K562 (cell line): ENCODE data around the gene BLZF1. TPM values are rescaled to one million over a fixed set of nuclear protein-coding genes. Genes with fewer than 3 reads are reported as not detected.

Source experiments
- ATF6 ChIP-seq: sonication (generic); formaldehyde crosslinking; IDR thresholded peaks from 2 replicates; pipeline ENCODE4 v1.4.0; 2020; ENCODE audit warnings: mild to moderate bottlenecking, missing genetic modification reagents
- C11orf30 ChIP-seq: fragments of 450-650 bp; IDR thresholded peaks from 2 replicates; pipeline ENCODE4 v1.6.1; 2016; ENCODE audit warnings: low read depth, mild to moderate bottlenecking
- ETV1 ChIP-seq: fragments of 450-650 bp; conservative IDR thresholded peaks from 2 replicates; pipeline ENCODE4 v1.6.1; 2016; ENCODE audit warnings: missing genetic modification characterization, control low read depth, low read depth, missing compliant biosample characterization
- FOXK1 ChIP-seq: sonication (generic); formaldehyde crosslinking; IDR thresholded peaks from 2 replicates; pipeline ENCODE4 v1.8.0; 2022; ENCODE audit warnings: missing genetic modification reagents, mild to moderate bottlenecking, borderline replicate concordance
- GABPA ChIP-seq: fragments of 200-800 bp; sonication (Bioruptor generic); conservative IDR thresholded peaks from 2 replicates; pipeline ENCODE4 v1.6.1; 2016; ENCODE audit warnings: low read depth, missing genetic modification characterization, missing compliant biosample characterization
- HDAC6 ChIP-seq: IDR thresholded peaks from 2 replicates; pipeline ENCODE4 v1.6.1; 2012; ENCODE audit warnings: low read depth, mild to moderate bottlenecking, control low read depth, inconsistent platforms, low read length, moderate library complexity
- IRF2 ChIP-seq: sonication (generic); formaldehyde crosslinking; IDR thresholded peaks from 2 replicates; pipeline ENCODE4 v1.8.1; 2022; ENCODE audit warnings: mild to moderate bottlenecking, missing genetic modification reagents
- L3MBTL2 ChIP-seq: fragments of 450-650 bp; IDR thresholded peaks from 2 replicates; pipeline ENCODE4 v1.6.1; 2016; ENCODE audit warnings: mild to moderate bottlenecking, moderate library complexity
- LARP7 ChIP-seq: fragments of 450-650 bp; IDR thresholded peaks from 2 replicates; pipeline ENCODE4 v1.6.1; 2016
- MED1 ChIP-seq: sonication (generic); formaldehyde crosslinking; IDR thresholded peaks from 2 replicates; pipeline ENCODE4 v1.8.1; 2023; ENCODE audit warnings: missing genetic modification reagents, borderline replicate concordance
- MEF2A ChIP-seq: IDR thresholded peaks from 2 replicates; pipeline ENCODE4 v1.6.1; 2011; ENCODE audit warnings: low read depth, mild to moderate bottlenecking, low read length, moderate library complexity; ENCODE audit not compliant: control insufficient read depth
- RBM25 ChIP-seq: fragments of 200-400 bp; formaldehyde crosslinking; IDR thresholded peaks from 2 replicates; pipeline ENCODE4 v1.6.1; 2018; ENCODE audit warnings: low read length, low read depth, moderate library complexity; ENCODE audit not compliant: severe bottlenecking
- RERE ChIP-seq: sonication (generic); formaldehyde crosslinking; IDR thresholded peaks from 2 replicates; pipeline ENCODE4 v1.8.0; 2023; ENCODE audit warnings: missing genetic modification reagents, mild to moderate bottlenecking, borderline replicate concordance
- SMARCA4 ChIP-seq: fragments of 450-650 bp; IDR thresholded peaks from 2 replicates; pipeline ENCODE4 v1.6.1; 2016
- SMC3 ChIP-seq: conservative IDR thresholded peaks from 2 replicates; pipeline ENCODE4 v1.6.1; 2011; ENCODE audit warnings: low read depth, low read length, improper control_type of control experiment; ENCODE audit not compliant: insufficient read depth
- SRSF3 ChIP-seq: fragments of 200-400 bp; formaldehyde crosslinking; IDR thresholded peaks from 2 replicates; pipeline ENCODE4 v1.6.1; 2016; ENCODE audit warnings: mild to moderate bottlenecking, low read length, moderate library complexity; ENCODE audit not compliant: insufficient read depth
- TAF7 ChIP-seq: fragments of 450-650 bp; IDR thresholded peaks from 2 replicates; pipeline ENCODE4 v1.6.1; 2016; ENCODE audit warnings: missing genetic modification characterization, missing compliant biosample characterization
- TSC22D4 ChIP-seq: fragments of 450-650 bp; IDR thresholded peaks from 2 replicates; pipeline ENCODE4 v1.6.1; 2016; ENCODE audit warnings: missing genetic modification characterization, missing biosample characterization, control low read depth
- U2AF1 ChIP-seq: fragments of 200-400 bp; formaldehyde crosslinking; optimal IDR thresholded peaks from 2 replicates; pipeline ENCODE3; 2017; ENCODE audit warnings: mild to moderate bottlenecking, low read depth, low read length, moderate library complexity
- ZBTB1 ChIP-seq: sonication (generic); formaldehyde crosslinking; IDR thresholded peaks from 2 replicates; pipeline ENCODE4 v1.8.1; 2023; ENCODE audit warnings: missing genetic modification reagents, low read depth, mild to moderate bottlenecking, borderline replicate concordance
- ZFP36 ChIP-seq: fragments of 150-350 bp; IDR thresholded peaks from 2 replicates; pipeline ENCODE4 v1.6.1; 2018; ENCODE audit warnings: low read length, low read depth; ENCODE audit not compliant: partially characterized antibody
- ZNF143 ChIP-seq: sonication (generic); formaldehyde crosslinking; IDR thresholded peaks from 2 replicates; pipeline ENCODE4 v1.9.0; 2022; ENCODE audit warnings: mild to moderate bottlenecking, missing genetic modification reagents
- ZNF316 ChIP-seq: fragments of 450-650 bp; IDR thresholded peaks from 2 replicates; pipeline ENCODE4 v1.6.1; 2016
- polyA plus RNA-seq, 8 experiments: library from polyadenylated mRNA; depleted of rRNA in 4 of 8; stranded (reverse) in 5 of 8; unstranded in 3 of 8; fragments of >200 nt; fragmentation: Nextera tagmentation in 2 of 8; fragmentation: Illumina TruSeq in 1 of 8; extraction: Ambion mirVana in 2 of 8; extraction: Trizol in 1 of 8; gene quantifications; 2 replicates each; pipeline versions ENCODE4 v1.2.1 to v1.2.3, GENCODE V29; 2011 to 2014; ENCODE audit warnings: inconsistent platforms in 1 of 8, missing spikeins in 1 of 8
- total RNA-seq, 7 experiments: library from RNA; depleted of rRNA in 6 of 7; stranded (reverse); fragments of >200 nt in 6 of 7; fragmentation: Illumina TruSeq in 2 of 7; extraction: Trizol in 2 of 7; gene quantifications; 2 replicates each; pipeline versions ENCODE4 v1.2.1 to v1.2.3, GENCODE V29; 2011 to 2021; ENCODE audit warnings: low replicate concordance in 1 of 7

BLZF1 gene
- total and polyA plus RNA-seq, 9 of the 15 experiments (the other 6 are each of a cell fraction or from before 2014, with no cell fraction given), result 20.5 to 32.8 (median 25.3) TPM

- no peak for TF ChIP-seq RERE (CRISPR knock-in tag)
- TF ChIP-seq MEF2A, result no peak
- TF ChIP-seq LARP7, result no peak
- no peak for TF ChIP-seq TSC22D4 (tag)
- TF ChIP-seq RBM25, result no peak
- TF ChIP-seq ZFP36, result no peak
- no peak for TF ChIP-seq U2AF1
- TF ChIP-seq HDAC6, result no peak
- TF ChIP-seq SMARCA4, result no peak
- TF ChIP-seq ATF6 (CRISPR knock-in tag), result no peak
- TF ChIP-seq L3MBTL2, result peak; percentile 53; the same call in 1 of the 2 replicates
- TF ChIP-seq SMC3, result no peak
- TF ChIP-seq ZNF143 (CRISPR knock-in tag), result no peak
- no peak for TF ChIP-seq MED1 (CRISPR knock-in tag)
- TF ChIP-seq IRF2, result no peak
- TF ChIP-seq TAF7 (tag), result no peak
- TF ChIP-seq ZBTB1 (CRISPR knock-in tag), result no peak
- no peak for TF ChIP-seq GABPA (tag)
- peak; percentile 88 for TF ChIP-seq ZNF316
- TF ChIP-seq C11orf30, result peak; percentile 84
- TF ChIP-seq ETV1 (tag), result no peak
- no peak for TF ChIP-seq SRSF3
- TF ChIP-seq FOXK1 (CRISPR knock-in tag), result no peak
Observed at GRCh38 chr1:169346036-169346589, 21.9 kb upstream of the BLZF1 start (continued).
